Stromal cell of bone marrow (primary cell): Measurements from ENCODE around the gene FNTB.
"Not testable (repeated sequence)": the region's sequence is repeated elsewhere in the genome, so short reads cannot be mapped to it uniquely, and the experiment has no call there.

ENCODE experiments used
- DNase-seq: peaks from one replicate; pipeline ENCODE4 v3.0.0-alpha.2; 2012; ENCODE audit warnings: low read depth

The FNTB gene

DNA sequence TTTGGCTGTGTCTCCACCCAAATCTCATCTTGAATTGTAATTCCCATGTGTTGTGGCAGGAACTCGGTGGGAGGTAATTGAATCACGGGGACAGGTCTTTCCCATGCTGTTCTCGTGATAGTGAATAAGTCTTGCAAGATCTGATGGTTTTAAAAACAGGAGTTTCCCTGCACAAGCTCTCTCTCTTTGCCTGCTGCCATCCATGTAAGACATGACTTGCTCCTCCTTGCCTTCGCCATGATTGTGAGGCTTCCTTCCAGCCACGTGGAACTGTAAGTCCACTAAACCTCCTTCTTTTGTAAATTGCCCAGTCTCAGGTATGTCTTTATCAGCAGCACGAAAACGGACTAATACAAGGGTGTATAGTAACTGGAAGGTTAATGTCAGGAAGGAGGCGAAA is 101.1 kb downstream of the FNTB start:
- DNase-seq = not testable (repeated sequence)

DNA sequence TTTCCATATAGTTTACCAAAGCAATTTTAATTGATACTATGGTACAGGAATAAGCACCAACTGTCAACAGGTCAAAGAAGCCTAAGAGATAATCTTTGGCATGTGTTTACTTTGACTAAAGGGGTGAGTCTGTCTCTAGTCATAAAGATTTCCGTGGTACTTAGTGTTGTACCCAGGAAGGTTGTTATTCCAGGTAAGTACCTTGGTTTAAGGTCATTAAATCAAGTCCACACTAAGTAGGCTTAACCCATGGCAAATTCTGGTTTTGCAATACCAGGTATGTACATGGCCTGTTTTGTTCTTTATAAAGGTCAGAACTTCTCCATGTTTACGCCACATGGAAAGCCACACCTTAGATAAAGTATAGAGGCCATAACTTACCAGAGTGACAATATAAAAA is 105.7 kb downstream of the FNTB start:
- no peak for DNase-seq

DNA sequence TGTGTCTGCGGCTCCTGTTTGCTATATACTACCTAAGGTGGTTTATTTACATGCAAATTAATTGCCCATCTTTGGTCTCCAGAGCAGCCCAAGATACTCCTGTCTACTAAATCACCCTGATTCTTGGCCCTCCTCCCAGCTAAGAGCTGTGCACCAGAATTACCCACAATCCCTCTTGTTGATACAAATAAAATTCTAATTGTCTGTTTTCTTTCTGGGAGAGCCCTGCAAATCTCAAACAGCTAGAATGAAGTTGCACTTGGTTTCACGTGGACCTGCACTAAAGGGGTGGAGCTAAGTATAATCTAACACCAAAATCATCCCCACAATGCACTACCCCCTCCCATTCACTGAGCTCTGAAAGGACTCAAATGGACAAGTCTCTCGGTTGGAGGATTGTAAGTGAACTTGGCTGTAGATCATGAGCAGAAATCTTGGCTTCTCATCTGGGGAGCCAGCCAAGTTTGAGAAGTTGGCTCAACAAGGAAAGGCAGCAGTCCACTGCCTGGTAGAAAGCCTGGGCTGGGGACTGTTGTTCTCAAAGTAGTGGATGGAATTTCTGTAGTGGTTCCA is 109.0 kb downstream of the FNTB start:
- DNase-seq = peak; percentile 83

DNA sequence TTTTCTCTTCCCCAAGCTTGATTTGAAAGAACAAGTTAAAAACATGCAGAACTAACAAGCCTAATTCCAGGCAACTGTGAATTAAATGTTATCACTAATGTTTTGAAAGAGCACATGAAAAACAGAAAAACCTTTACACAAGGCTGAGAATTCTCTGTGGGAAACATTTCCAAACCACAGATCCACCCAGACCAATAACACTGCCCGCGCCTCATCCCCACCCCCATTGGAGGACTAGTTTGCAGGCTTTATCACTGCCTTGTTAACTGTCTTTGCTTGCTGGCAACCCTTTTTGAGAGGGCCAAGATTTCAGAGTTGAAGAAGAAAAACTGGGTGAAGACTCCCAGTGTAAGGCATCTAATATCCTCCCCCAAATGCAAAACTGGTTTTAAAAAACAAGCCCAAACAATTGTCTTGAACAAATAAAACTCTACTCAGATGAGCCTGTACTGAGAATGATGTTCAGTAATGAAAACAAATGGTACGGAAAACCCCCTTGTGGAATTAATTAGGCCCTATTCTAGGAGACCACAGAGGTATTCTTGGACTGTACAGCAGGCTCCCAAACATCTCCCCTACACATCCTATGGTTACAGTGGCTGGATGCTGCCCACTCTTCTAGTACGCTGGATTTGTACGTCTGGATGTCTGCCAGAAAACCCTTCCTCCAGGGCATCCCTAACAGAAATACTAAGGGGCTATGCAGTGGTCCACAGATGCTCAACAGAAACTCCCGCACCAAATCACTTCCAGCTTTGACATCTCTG is 109.8 kb downstream of the FNTB start:
- no peak for DNase-seq

DNA sequence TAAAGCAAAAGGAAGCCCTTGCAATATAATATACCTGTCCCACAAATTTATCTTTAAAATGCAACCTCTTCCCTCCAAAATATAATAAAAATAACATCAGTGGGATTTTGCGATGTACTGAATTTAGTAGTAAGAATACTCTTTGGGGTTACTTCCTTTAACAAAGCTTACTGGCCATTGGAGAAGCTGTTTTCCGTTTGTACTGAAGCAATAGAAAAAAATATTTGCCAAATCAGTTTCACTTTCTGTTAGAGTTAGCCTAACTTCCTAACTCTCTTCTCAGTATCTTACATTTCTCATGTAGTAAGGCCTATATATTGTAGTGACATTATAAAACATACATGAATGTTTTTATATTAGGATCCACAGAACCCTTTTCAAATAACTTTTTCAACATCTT is 111.9 kb downstream of the FNTB start:
- peak; percentile 31 for DNase-seq

DNA sequence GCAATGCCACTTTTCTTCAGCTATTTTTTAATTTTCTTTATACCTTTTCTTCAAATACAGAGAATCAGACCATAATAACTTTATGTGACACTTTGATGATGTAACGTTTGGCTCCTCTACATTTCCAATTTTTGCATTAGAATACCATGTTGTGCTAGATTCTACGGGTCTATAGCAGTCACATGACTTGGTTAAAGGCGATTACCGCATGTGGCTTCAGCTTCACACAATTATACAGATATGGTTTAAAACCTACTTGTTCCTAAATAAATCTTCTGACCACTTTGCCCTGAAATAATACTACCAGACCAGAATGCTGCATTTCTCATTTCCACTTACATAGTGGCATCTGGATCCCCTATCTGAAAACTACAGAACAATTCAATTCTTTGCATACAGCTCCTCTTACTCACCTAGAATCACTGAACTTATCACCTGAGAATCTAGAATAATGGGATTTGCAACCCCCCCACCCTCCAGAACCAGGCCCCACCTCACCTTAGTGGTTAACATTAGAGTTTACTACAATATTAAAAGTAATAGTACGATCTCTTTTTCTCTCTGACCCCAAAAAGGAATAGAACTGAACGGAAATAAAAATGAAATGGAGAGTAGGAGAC is 114.3 kb downstream of the FNTB start:
- DNase-seq = no peak

DNA sequence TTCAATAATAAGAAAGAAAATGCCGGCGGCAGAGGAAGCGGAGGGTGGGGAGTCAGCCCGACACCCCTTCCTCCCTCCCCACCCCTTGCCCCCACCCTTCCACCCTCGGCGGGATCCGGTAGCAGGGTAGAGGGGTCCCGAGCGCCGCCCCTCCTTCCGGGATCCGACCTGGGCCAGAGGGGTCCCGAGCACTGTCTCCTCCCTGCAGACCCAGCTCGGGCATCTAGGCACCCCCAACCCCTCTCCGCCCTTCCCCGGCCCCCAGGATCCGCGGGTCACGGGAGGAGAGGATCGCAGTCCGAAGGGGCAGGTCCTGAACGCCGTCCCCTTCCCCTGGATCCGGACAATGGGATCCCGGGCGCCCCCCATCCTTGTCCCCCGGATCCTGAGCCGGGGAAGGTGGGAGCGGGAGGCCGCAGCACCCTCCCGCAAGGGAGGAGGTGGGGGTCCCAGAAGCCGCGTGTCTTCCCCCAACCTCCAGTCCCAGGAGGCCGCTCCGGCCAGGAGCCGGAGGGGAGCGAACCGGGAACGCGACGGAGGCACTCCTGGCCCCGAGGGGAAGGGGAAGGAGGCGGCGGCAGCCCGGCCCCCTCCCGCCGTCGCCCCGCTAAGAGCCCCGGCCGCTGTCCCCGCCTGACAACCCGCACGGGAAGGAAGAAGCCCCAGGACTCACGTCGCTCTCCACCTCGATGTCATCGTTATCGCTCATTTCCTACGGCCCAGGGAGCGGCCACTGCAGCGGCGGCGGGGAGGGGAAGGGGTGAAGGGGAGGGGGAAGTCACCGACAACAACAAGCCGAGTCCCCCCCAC is 115.1 kb downstream of the FNTB start:
- DNase-seq = no peak

DNA sequence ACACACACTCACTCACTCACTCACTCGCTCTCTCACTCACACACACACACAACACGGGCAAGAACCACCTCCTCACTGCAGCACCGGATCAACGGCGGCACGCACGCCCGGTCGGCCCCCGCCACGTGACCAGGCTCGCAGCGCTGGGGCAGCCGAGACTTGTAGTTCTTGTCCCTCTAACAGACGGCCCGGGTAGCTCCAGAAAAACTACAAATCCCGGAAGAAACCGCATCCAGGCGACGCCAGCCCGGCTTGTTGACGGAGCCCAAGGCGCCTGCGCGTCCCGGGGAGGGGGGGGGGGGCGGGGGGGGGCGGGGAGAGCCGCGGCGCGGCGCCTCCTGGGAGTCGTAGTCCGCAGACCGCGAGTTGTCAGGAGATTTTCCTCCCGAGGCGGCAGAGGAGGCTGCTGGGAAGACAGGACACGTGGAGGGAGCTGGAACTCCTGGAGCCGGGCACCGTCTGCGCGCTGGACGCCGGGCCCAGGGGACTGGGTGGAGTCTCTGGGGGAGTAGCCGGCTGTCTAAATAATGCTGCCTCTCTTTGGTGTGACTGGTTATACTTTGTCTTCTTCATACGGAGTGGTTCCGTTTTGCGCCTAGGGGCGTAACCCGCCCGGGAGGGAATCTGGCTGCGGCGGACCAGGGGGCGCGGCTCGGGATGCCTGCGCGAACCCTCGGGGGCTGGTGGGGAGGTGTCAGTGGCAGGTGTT is 115.9 kb downstream of the FNTB start, which contains the start of gene MAX:
Gene MAX, minus strand, starts transcription at position 77 of the 709 bp plus-strand sequence. CDS start 178 bp downstream, outside the sequence.
- peak; percentile 97 for DNase-seq

DNA sequence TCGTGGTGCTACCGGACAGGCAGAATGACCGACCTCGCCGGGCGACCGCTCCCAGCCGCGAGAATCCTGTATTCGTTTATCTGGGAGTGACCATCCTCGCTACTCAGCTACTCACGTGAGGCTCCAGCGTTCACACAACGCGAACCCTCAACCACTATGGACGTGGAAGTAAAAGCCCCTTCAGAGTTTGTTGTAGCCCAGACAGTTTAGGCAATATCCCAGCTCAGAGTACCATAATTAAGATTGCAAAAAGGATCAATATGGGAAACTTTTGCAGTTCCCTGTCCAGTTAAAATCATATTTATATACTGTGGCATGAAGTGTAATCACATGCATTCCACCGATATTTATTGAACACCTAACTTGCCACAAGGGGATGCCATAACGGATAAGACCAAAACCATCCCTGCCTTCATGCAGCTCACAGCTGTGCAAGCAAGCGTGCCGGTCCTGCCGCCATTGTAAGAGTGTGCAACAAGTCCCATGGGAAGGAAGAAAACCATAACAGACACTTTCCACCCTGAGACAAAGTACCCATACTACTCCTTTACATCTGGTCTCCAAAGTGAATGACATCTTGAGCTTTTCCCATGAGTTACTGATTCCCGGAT is 116.6 kb downstream of the FNTB start:
- DNase-seq = no peak

DNA sequence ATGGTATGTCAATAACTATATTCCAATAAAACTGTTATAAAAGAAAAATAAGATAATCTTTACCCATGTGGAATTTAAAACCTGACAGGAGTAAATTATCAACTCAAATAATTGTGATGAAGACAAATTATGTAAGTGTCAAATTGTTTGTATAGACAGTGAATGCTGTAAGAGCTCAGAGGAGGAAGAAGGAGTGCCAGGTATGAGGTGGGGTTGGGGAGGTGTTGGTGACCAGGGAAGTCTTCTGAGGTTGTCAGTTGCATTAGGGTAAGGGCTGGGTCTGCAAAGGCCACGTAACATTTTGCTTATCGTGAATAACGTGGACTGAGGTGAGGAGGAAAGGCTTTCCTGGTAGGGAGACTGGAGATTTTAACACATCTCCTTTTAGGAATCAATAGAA is 118.1 kb downstream of the FNTB start:
- DNase-seq = no peak

DNA sequence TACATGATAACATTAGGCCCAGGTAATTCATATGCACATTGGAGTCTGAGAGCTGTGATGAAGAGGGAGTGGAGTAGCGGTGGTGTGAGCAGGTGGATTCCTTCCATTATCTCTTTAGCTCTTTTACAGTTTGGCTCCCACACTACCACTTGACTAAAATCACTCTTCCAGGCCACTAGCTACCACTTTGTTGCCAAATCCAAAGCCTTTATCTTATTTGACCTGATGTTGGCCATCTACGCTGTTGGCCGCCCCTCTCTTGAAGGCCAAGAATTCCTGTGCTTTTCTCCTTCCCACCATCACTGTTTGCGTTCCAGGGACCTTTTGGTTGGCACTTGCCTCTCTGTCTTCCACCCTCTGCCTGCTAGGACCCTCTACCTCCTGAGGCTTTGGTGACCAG is 119.6 kb downstream of the FNTB start:
- DNase-seq = no peak

DNA sequence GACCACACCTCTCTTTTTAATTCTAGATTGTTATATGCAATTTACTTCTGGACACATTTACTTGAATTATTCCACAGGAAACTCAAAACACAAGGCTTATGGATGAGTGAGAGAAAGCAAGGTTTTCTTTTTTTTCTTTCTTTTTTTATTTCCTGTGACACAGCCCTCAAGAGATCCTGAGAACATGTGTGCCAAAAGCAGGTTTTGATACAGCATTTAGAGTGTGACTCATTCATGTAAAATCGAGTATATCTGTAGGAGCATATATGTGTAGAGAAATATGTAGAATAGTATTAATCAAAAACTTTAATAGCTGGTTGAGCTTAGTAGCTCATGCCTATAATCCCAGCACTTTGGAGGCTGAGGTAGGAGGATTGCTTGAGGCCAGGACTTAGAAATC is 120.0 kb downstream of the FNTB start:
- DNase-seq = no peak

DNA sequence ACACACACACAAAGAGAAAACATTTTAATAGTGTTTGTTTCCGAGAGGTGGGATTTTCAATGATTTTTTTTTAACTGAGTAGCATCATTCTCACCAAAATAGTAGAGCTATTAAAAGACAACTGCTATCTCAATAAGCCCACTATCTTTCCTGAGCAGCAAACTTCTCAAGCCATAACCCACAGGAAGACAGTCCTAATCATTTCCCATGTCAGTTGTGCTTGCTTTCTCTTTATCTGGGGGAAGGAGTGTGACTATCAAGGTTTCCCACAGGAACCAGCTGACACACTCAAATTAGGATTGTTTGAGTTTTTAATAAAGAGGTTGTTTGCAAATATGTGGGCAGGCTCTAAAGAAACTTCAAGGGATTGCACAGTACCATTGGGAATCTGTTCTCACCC is 120.5 kb downstream of the FNTB start:
- DNase-seq = no peak

DNA sequence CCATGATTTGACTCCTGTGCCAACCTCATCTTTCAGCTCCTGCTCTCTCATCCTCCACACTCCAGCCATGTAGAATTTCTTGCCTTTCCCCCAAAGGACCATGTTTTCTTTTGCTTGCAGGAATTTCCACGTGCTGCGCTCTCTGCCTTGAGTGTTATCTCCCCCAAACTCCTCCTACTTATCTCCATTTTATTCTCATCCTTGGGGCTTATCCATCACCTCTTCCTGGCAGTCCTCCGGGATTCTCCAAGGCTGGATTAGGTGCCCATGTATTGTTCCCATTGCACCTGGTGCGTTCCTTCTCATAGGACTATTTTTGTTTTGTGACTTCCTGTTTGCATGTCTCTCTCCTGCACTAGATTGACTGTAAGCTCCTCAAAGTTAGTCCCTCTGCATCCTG is 122.7 kb downstream of the FNTB start:
- DNase-seq = no peak

DNA sequence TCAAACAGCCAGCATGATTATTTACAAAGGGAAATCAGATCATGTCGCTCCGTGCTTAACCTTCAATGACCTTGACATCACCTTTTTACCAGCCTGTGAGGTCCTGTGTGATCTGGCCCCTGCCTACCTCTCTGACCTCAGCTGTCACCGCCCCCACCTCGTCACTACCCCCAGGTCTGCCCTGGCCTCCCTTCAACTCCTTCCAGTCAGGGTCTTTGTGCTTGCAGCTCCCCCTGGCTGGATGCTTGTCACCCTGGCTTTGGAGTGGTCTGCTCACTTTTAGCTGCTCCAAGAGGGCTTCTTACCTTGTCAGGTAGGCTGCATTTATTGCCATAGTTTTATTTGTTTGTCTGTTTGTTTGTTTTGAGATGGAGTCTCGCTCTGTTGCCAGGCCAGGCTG is 123.8 kb downstream of the FNTB start:
- DNase-seq = no peak
